Urinary bladder (tissue), 4 donors: ENCODE data around the gene MDK. TPM values are rescaled to one million over a fixed set of nuclear protein-coding genes. Genes with fewer than 3 reads are reported as not detected.

ENCODE experiments used
- DNase-seq: peaks from one replicate; pipeline ENCODE4 v3.0.0-alpha.2; 2015; ENCODE audit errors: extremely low spot score
- H3K27ac ChIP-seq: one replicate; pipeline ENCODE4 v1.5.1; 2013; ENCODE audit warnings: low read depth, mild to moderate bottlenecking, moderate library complexity
- H3K36me3 ChIP-seq: one replicate; pipeline ENCODE4 v1.6.1; 2013; ENCODE audit warnings: mild to moderate bottlenecking, moderate library complexity; ENCODE audit not compliant: insufficient read depth
- H3K4me1 ChIP-seq: one replicate; pipeline ENCODE4 v1.6.1; 2013; ENCODE audit warnings: mild to moderate bottlenecking, moderate library complexity; ENCODE audit not compliant: insufficient read depth
- H3K4me3 ChIP-seq: one replicate; pipeline ENCODE4 v1.5.1; 2013; ENCODE audit warnings: low read depth, low read length
- WGBS: extraction: QIAGEN DNeasy Blood & Tissue Kit; methylation state at CpG from one replicate; pipeline ENCODE4 v1.1.7; 2013; 5-methylcytosine and 5-hydroxymethylcytosine counted together
- polyA plus RNA-seq: library from polyadenylated mRNA; stranded (reverse); fragments of 200-250 nt; gene quantifications from one replicate; pipeline ENCODE4 v1.2.3, GENCODE V29; 2013
- total RNA-seq: library from RNA; depleted of rRNA; stranded (reverse); fragments of >200 nt; gene quantifications from one replicate; pipeline ENCODE4 v1.2.3, GENCODE V29; 2014
- donor health status: healthy with polysubstance abuse.
- donor health status: healthy.

The MDK gene
- total and polyA plus RNA-seq, 2 donors, result 58.3 to 68.8 TPM

GRCh38 chr11:46341454-46341853 is 40.0 kb upstream of the MDK start:
- Histone ChIP-seq H3K4me1 (no peaks in the 10 kb centered on the region), H3K27ac (no peak overlapping the region), H3K36me3 (no peaks in the 10 kb centered on the region), H3K4me3 (no peak overlapping the region)
- 94% methylated on average over 3 of the region's 3 CpGs for WGBS
- DNase-seq, result no peak

- 42% methylated on average over 5 of the region's 5 CpGs for WGBS
- no peak for DNase-seq
- no peak overlapping the region for H3K27ac ChIP-seq
- no peaks in the 10 kb centered on the region for H3K4me1 ChIP-seq
- no peak overlapping the region for H3K4me3 ChIP-seq
- H3K36me3 ChIP-seq, result no peaks in the 10 kb centered on the region
Observed at GRCh38 chr11:46342239-46342638, 39.2 kb upstream of the MDK start.

- Histone ChIP-seq H3K4me3 (no peak overlapping the region), H3K36me3 (no peaks in the 10 kb centered on the region), H3K27ac (no peak overlapping the region), H3K4me1 (no peaks in the 10 kb centered on the region)
- WGBS, result 81% methylated on average over 3 of the region's 3 CpGs
- DNase-seq, result no peak
Observed at GRCh38 chr11:46343520-46343919, 37.9 kb upstream of the MDK start.

- DNase-seq, result no peak
- peak overlapping the region; percentile 33 for H3K27ac ChIP-seq
- H3K4me3 ChIP-seq, result peak overlapping the region; percentile 5
- 55% methylated on average over 20 of the region's 20 CpGs for WGBS
- H3K4me1 ChIP-seq, result no peaks in the 10 kb centered on the region
- H3K36me3 ChIP-seq, result no peaks in the 10 kb centered on the region
Observed at GRCh38 chr11:46345131-46345597, 36.3 kb upstream of the MDK start.

GRCh38 chr11:46345881-46346484 is 35.5 kb upstream of the MDK start:
- H3K4me3 ChIP-seq, result peak overlapping the region; percentile 5
- 77% methylated on average over 10 of the region's 10 CpGs for WGBS
- no peaks in the 10 kb centered on the region for H3K36me3 ChIP-seq
- no peak overlapping the region for H3K27ac ChIP-seq
- H3K4me1 ChIP-seq, result no peaks in the 10 kb centered on the region
- no peak for DNase-seq

GRCh38 chr11:46346886-46347636 is 34.4 kb upstream of the MDK start, which contains the start of gene DGKZ:
Gene DGKZ (plus strand): TSS chr11:46347463. CDS start chr11:46347660, 197 bp downstream.
- H3K4me1 ChIP-seq, result no peaks in the 10 kb centered on the region
- H3K27ac ChIP-seq, result no peak within 1 kb of the TSS
- H3K4me3 ChIP-seq, result peak within 1 kb of the TSS; percentile 67
- H3K36me3 ChIP-seq, result no peaks in the 10 kb centered on the region
- 5% methylated on average over 78 of the region's 80 CpGs for whole genome bisulfite sequencing
- DNase-seq, result no peak

- H3K4me3 ChIP-seq, result peak overlapping the region; percentile 67
- no peaks in the 10 kb centered on the region for H3K4me1 ChIP-seq
- H3K27ac ChIP-seq, result no peak overlapping the region
- no peaks in the 10 kb centered on the region for H3K36me3 ChIP-seq
- no peak for DNase-seq
- 3% methylated on average over 63 of the region's 63 CpGs for WGBS
Observed at GRCh38 chr11:46347637-46348311, 33.7 kb upstream of the MDK start.

- Histone ChIP-seq H3K4me3 (peak overlapping the region; percentile 67), H3K4me1 (no peaks in the 10 kb centered on the region), H3K27ac (no peak overlapping the region), H3K36me3 (no peaks in the 10 kb centered on the region)
- 74% methylated on average over 18 of the region's 18 CpGs for WGBS
- no peak for DNase-seq
Observed at GRCh38 chr11:46348566-46349401, 32.7 kb upstream of the MDK start.

- Histone ChIP-seq H3K4me3 (no peak overlapping the region), H3K4me1 (no peaks in the 10 kb centered on the region), H3K36me3 (no peaks in the 10 kb centered on the region), H3K27ac (no peak overlapping the region)
- no peak for DNase-seq
- WGBS, result 65% methylated on average over 3 of the region's 3 CpGs
Observed at GRCh38 chr11:46350695-46351094, 30.8 kb upstream of the MDK start.

- Histone ChIP-seq H3K27ac (no peak overlapping the region), H3K36me3 (no peaks in the 10 kb centered on the region), H3K4me3 (no peak overlapping the region), H3K4me1 (no peaks in the 10 kb centered on the region)
- DNase-seq, result no peak
- WGBS, result 92% methylated on average over 8 of the region's 8 CpGs
Observed at GRCh38 chr11:46351148-46351547, 30.3 kb upstream of the MDK start.

GRCh38 chr11:46351606-46352005 is 29.9 kb upstream of the MDK start:
- no peak overlapping the region for H3K27ac ChIP-seq
- 80% methylated on average over 5 of the region's 5 CpGs for WGBS
- DNase-seq, result no peak
- no peaks in the 10 kb centered on the region for H3K4me1 ChIP-seq
- no peaks in the 10 kb centered on the region for H3K36me3 ChIP-seq
- no peak overlapping the region for H3K4me3 ChIP-seq

- WGBS, result 62% methylated on average over 33 of the region's 33 CpGs
- Histone ChIP-seq H3K4me1 (no peaks in the 10 kb centered on the region), H3K27ac (no peak overlapping the region), H3K4me3 (no peak overlapping the region), H3K36me3 (no peaks in the 10 kb centered on the region)
- no peak for DNase-seq
Observed at GRCh38 chr11:46352063-46352841, 29.2 kb upstream of the MDK start.

- H3K27ac ChIP-seq, result no peak overlapping the region
- no peak overlapping the region for H3K4me3 ChIP-seq
- H3K36me3 ChIP-seq, result no peaks in the 10 kb centered on the region
- H3K4me1 ChIP-seq, result no peaks in the 10 kb centered on the region
- 38% methylated on average over 9 of the region's 9 CpGs for WGBS
- no peak for DNase-seq
Observed at GRCh38 chr11:46353698-46354097, 27.8 kb upstream of the MDK start.
